ENCODE data around the gene NUDT1. TPM values are rescaled to one million over a fixed set of nuclear protein-coding genes. Genes with fewer than 3 reads are reported as not detected.

NUDT1 gene
- total RNA-seq, 2 donors from 2014 or later = 12.2 to 14.2 TPM

- H3K4me1 ChIP-seq = peaks cover 0 to 5% of the 10 kb centered on the region in 2 donors
- DNase-seq (ENCODE audit: low spot score) = peak; percentile 71
- no peak overlapping the region for H3K4me3 ChIP-seq
- peak overlapping the region; percentile 9 to 14 for H3K27ac ChIP-seq
- peak in 1 of 2 donors; percentile 31 for TF ChIP-seq CTCF (IDR thresholded peaks at IDR 0.05)
- H3K27me3 ChIP-seq = no peaks in the 10 kb centered on the region
- peaks cover 9% of the 10 kb centered on the region for H3K36me3 ChIP-seq
- H3K9me3 ChIP-seq = no peaks in the 10 kb centered on the region
Measured at GRCh38 chr7:2248984-2249694, 7.1 kb downstream of the NUDT1 start.

- no peaks in the 10 kb centered on the region for H3K27me3 ChIP-seq
- no peak overlapping the region for H3K4me3 ChIP-seq
- no peak for DNase-seq (ENCODE audit: low spot score)
- H3K9me3 ChIP-seq = no peaks in the 10 kb centered on the region
- H3K4me1 ChIP-seq = peaks cover 0 to 5% of the 10 kb centered on the region in 2 donors
- no peak overlapping the region for H3K27ac ChIP-seq
- peaks cover 13% of the 10 kb centered on the region for H3K36me3 ChIP-seq
- no peak for TF ChIP-seq CTCF (IDR thresholded peaks at IDR 0.05)
Measured at GRCh38 chr7:2249744-2250323, 7.8 kb downstream of the NUDT1 start.

- TF ChIP-seq CTCF (IDR thresholded peaks at IDR 0.05) = no peak
- no peak overlapping the region for H3K27ac ChIP-seq
- no peak for DNase-seq (ENCODE audit: low spot score)
- H3K4me1 ChIP-seq = peaks cover 0 to 5% of the 10 kb centered on the region in 2 donors
- H3K4me3 ChIP-seq = no peak overlapping the region
- H3K9me3 ChIP-seq = no peaks in the 10 kb centered on the region
- H3K36me3 ChIP-seq = peaks cover 24% of the 10 kb centered on the region
- no peaks in the 10 kb centered on the region for H3K27me3 ChIP-seq
Measured at GRCh38 chr7:2251381-2251780, 9.4 kb downstream of the NUDT1 start.

- Histone ChIP-seq H3K4me3 (no peak overlapping the region), H3K36me3 (peaks cover 31% of the 10 kb centered on the region), H3K4me1 (peaks cover 0 to 5% of the 10 kb centered on the region in 2 donors), H3K27me3 (no peaks in the 10 kb centered on the region), H3K9me3 (no peaks in the 10 kb centered on the region), H3K27ac (no peak overlapping the region)
- no peak for TF ChIP-seq CTCF (IDR thresholded peaks at IDR 0.05)
- no peak for DNase-seq (ENCODE audit: low spot score)
Measured at GRCh38 chr7:2251841-2252771, 10.1 kb downstream of the NUDT1 start.

- DNase-seq (ENCODE audit: low spot score) = no peak
Measured at GRCh38 chr7:2253021-2253420, 11.0 kb downstream of the NUDT1 start.

More at GRCh38 chr7:2253021-2253420, 11.0 kb downstream of the NUDT1 start:
- Histone ChIP-seq H3K4me3 (no peak overlapping the region), H3K36me3 (peaks cover 37% of the 10 kb centered on the region), H3K4me1 (peaks cover 0 to 5% of the 10 kb centered on the region in 2 donors), H3K27ac (no peak overlapping the region), H3K27me3 (no peaks in the 10 kb centered on the region), H3K9me3 (no peaks in the 10 kb centered on the region)
- TF ChIP-seq CTCF (IDR thresholded peaks at IDR 0.05) = no peak

All from right atrium auricular region (tissue), 2 donors.